Measurements from ENCODE around the gene PRSS56.

- no peak for TF ChIP-seq CTCF (IDR thresholded peaks at IDR 0.05)
- TF ChIP-seq ZFX (IDR thresholded peaks at IDR 0.05; ENCODE audit: borderline replicate concordance), result no peak
Observed at GRCh38 chr2:232549655-232550353, 29.6 kb downstream of the PRSS56 start.
